Subcutaneous abdominal adipose tissue (tissue), 5 donors: ENCODE measurements around the gene MEOX2.
A peak's percentile ranks its signal among the peaks of the same experiment; 100 is the strongest.

Experiments used
- H3K27ac ChIP-seq: one replicate; pipeline ENCODE4 v1.7.0; 2013; ENCODE audit warnings: low read depth, mild to moderate bottlenecking, inconsistent platforms, low read length, moderate library complexity
- H3K27me3 ChIP-seq, 5 donors: one replicate each; pipeline ENCODE4 v1.7.0; 2013; ENCODE audit warnings: low read length in 5 of 5, inconsistent platforms in 1 of 5; ENCODE audit not compliant: control insufficient read depth in 5 of 5, insufficient read depth in 4 of 5
- H3K36me3 ChIP-seq, 5 donors: one replicate each; pipeline ENCODE4 v1.7.0; 2013; ENCODE audit warnings: low read length in 5 of 5; ENCODE audit not compliant: control insufficient read depth in 5 of 5, insufficient read depth in 5 of 5
- H3K4me1 ChIP-seq, 5 donors: one replicate each; pipeline ENCODE4 v1.7.0; 2013; ENCODE audit warnings: low read length in 5 of 5, mild to moderate bottlenecking in 3 of 5, moderate library complexity in 1 of 5; ENCODE audit not compliant: control insufficient read depth in 5 of 5, insufficient read depth in 5 of 5
- H3K4me3 ChIP-seq, 5 donors: one replicate each; pipeline ENCODE4 v1.7.0; 2013; ENCODE audit warnings: low read length in 5 of 5, low read depth in 1 of 5
- H3K9ac ChIP-seq, 5 donors: one replicate each; pipeline ENCODE4 v1.7.0; 2013; ENCODE audit warnings: low read length in 5 of 5, mild to moderate bottlenecking in 4 of 5, moderate library complexity in 3 of 5
- H3K9me3 ChIP-seq, 5 donors: one replicate each; pipeline ENCODE4 v1.7.0; 2013; ENCODE audit warnings: low read length in 5 of 5; ENCODE audit not compliant: control insufficient read depth in 5 of 5
- donor health status: healthy.
- donor health status: healthy.
- donor health status: healthy.
- donor health status: healthy.
- donor health status: healthy.

The MEOX2 gene

DNA sequence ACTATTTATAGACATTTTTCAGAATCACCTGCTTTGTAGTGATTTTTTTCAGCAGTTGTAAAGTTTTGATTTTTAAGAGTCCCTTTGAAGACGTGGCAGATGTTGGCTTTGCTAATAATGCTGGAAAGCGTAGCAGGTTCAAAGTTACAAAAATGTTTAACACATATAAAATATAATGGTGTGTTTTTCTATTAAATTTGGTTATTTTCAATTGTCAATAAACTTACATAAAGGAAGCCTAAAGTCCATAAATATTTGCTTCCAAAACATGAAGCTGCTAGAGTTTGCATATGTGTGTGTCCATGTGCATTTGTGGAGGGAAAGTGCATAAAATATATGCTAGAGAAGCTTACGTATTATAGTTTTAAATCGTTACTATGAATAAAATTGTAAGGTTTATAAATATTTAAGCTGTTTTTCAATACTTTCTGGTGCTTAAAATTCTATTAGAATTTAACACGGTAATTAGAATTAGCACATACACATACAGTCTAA lies 3.7 kb downstream of the MEOX2 start:
- Histone ChIP-seq H3K36me3 (no peaks in the 10 kb centered on the region), H3K9me3 (no peaks in the 10 kb centered on the region), H3K27me3 (peaks cover 0 to 22% (median 17%) of the 10 kb centered on the region in 5 donors), H3K4me1 (peaks cover 4 to 34% (median 27%) of the 10 kb centered on the region in 5 donors), H3K4me3 (peak overlapping the region in 4 of 5 donors; percentile 53 to 94 (median 86)), H3K9ac (peak overlapping the region; percentile 24 to 74 (median 51)), H3K27ac (peak overlapping the region; percentile 67)

DNA sequence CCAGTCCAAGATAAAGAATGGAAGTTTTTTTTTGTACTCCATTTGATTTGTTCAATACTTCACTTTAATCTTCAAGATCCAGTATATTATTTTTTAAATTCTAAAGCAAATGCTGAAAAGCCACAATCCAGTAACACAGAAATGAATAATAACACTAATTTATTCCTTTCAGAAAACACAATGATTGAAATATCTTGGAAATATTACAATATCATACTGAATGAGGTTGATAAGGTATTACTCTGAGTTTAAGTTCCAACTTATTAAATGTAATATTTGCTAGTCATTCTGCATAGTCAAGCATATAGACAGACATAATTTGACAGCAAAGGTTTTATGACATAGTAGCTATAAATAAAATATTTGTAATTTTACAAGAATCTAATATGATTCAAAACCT lies 4.4 kb downstream of the MEOX2 start:
- Histone ChIP-seq H3K9me3 (no peaks in the 10 kb centered on the region), H3K4me3 (peak overlapping the region in 4 of 5 donors; percentile 13 to 94 (median 86)), H3K9ac (peak overlapping the region in 2 of 5 donors; percentile 51 to 74), H3K27me3 (peaks cover 0 to 16% (median 10%) of the 10 kb centered on the region in 5 donors), H3K36me3 (no peaks in the 10 kb centered on the region), H3K27ac (peak overlapping the region; percentile 67), H3K4me1 (peaks cover 4 to 27% (median 23%) of the 10 kb centered on the region in 5 donors)

DNA sequence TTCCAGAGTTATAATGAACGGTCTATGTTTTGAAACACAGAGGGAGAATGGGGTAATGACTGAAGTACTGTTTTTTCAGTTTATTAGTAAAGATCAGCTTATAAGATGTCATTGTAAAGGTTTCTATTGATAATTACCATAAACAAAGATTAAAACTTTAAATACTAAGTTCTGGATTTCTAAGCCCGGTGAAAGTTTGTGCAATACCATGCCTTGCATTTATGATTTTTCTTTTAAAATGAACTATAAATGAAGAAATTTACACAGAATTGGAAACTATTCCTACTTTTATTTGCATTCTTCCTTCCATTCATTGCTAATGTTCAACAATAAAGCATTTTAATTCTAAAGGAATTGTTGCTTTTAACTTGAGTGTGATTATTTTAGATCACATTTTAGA lies 4.9 kb downstream of the MEOX2 start:
- Histone ChIP-seq H3K9ac (peak overlapping the region in 2 of 5 donors; percentile 30 to 74), H3K4me3 (peak overlapping the region in 4 of 5 donors; percentile 13 to 94 (median 86)), H3K27ac (peak overlapping the region; percentile 67), H3K27me3 (peaks cover 0 to 11% (median 8%) of the 10 kb centered on the region in 5 donors), H3K36me3 (no peaks in the 10 kb centered on the region), H3K4me1 (peaks cover 4 to 23% (median 18%) of the 10 kb centered on the region in 5 donors), H3K9me3 (no peaks in the 10 kb centered on the region)

DNA sequence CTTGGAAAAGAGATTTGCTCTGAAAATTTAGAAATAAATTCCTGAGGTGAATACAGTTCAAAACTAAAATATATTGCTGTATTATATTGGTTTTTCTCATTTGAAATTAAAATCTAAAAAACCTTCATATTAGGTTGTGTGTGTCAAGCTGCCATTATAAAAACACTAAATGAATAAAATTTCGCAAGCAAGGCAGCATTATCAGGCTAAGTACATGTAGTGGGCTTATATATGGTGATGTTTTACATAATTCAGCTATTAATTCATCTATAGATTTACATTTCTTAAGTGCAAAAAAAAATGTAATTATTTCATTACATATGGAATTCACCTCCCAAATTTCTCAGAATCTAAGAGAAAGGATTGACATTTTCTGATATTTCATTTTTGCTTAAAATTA lies 5.3 kb downstream of the MEOX2 start:
- H3K9ac ChIP-seq, result peak overlapping the region in 1 of 5 donors; percentile 74
- peak overlapping the region; percentile 67 for H3K27ac ChIP-seq
- H3K36me3 ChIP-seq, result no peaks in the 10 kb centered on the region
- peak overlapping the region in 3 of 5 donors; percentile 84 to 94 (median 89) for H3K4me3 ChIP-seq
- H3K27me3 ChIP-seq, result peaks cover 0 to 8% (median 6%) of the 10 kb centered on the region in 5 donors
- no peaks in the 10 kb centered on the region for H3K9me3 ChIP-seq
- peaks cover 4 to 22% (median 14%) of the 10 kb centered on the region in 5 donors for H3K4me1 ChIP-seq

DNA sequence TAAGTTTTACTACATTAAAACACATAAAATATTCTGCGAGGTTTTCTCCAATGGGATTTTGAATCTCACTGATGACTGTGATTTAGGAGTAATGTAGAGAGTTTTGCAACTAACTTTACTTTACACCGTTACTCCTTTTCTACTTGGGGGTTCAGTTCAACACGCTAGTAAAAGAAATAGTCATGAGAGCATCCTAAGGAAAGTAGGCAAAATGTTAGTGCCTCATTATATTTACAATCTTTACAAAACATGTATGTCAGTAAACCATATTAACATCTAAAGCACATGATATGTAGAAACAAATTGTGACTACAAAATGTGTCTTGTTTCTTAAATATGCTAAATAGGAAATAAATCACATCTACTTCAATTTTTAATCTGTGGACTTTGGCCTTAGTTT lies 6.0 kb downstream of the MEOX2 start:
- Histone ChIP-seq H3K27ac (peak overlapping the region; percentile 67), H3K9ac (no peak overlapping the region)

DNA sequence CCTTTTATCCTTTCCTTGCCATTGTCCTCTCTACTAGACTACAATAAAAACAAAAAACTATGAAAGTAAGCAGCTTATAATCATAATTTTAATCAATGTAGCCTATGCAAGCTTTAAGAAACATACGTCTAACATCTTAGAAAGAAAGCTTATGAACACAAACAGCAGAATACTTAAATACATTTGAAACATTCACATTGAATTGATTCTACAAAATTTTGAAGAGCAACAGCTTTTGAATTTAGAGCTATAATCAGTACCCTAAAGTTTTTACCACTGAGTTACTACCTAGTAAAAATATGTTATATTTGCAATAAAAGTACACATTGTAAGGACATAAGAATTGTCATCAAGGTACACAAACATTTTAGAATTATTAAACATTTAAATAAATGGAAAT lies 7.2 kb downstream of the MEOX2 start:
- H3K9ac ChIP-seq, result no peak overlapping the region
- no peaks in the 10 kb centered on the region for H3K36me3 ChIP-seq
- no peaks in the 10 kb centered on the region for H3K27me3 ChIP-seq
- no peaks in the 10 kb centered on the region for H3K9me3 ChIP-seq
- peak overlapping the region in 3 of 5 donors; percentile 34 to 47 (median 44) for H3K4me3 ChIP-seq
- H3K27ac ChIP-seq, result peak overlapping the region; percentile 38
- H3K4me1 ChIP-seq, result peaks cover 0 to 34% (median 0%) of the 10 kb centered on the region in 5 donors

More for the DNA sequence above, 6.0 kb downstream of the MEOX2 start:
- no peaks in the 10 kb centered on the region for H3K36me3 ChIP-seq
- H3K27me3 ChIP-seq, result peaks cover 0 to 3% (median 0%) of the 10 kb centered on the region in 5 donors
- peaks cover 3 to 26% (median 6%) of the 10 kb centered on the region in 5 donors for H3K4me1 ChIP-seq
- no peaks in the 10 kb centered on the region for H3K9me3 ChIP-seq
- H3K4me3 ChIP-seq, result peak overlapping the region in 4 of 5 donors; percentile 37 to 94 (median 66)

DNA sequence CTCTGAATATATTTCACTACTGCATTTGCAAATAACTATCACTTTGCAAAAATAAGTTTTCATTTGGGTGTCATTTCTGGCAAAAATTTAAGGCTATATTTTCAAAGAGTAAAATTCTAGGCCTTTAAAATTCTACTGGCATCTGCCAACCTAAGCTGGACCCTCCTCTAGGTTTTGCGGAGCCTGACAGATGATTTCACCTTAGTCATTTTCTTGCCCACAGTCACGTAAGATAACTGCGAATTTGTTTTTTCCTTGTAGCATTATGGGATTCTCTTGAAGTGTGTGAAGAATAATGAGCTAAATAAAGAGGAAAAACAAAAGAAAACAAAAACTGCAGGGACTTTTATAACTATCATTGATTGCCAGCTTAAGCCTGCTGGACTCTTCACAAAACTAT lies 7.8 kb downstream of the MEOX2 start:
- Histone ChIP-seq H3K9me3 (no peaks in the 10 kb centered on the region), H3K27ac (peak overlapping the region; percentile 38), H3K4me1 (peaks cover 0 to 37% (median 0%) of the 10 kb centered on the region in 5 donors), H3K9ac (peak overlapping the region in 2 of 5 donors; percentile 13 to 25), H3K27me3 (no peaks in the 10 kb centered on the region), H3K4me3 (peak overlapping the region in 4 of 5 donors; percentile 7 to 47 (median 39)), H3K36me3 (no peaks in the 10 kb centered on the region)

DNA sequence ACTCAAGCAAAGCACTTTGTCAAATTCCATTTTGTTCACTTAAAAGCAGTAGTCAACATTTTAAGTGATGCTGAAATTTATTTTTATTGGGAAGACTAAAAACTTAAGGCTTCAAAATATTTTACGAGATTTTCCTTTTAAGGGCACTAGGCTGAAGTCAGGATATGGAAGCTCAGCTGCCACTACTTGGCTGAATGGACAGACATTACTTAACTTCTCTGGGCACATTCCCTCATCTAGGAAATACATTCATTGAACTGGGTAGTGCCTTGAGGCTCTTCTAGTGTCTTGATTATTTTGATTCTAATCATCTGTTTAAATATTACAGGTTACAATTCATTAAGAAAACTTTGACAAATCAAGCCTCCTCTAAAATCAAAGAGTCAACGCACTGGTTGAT lies 11.1 kb downstream of the MEOX2 start:
- Histone ChIP-seq H3K9me3 (no peaks in the 10 kb centered on the region), H3K36me3 (no peaks in the 10 kb centered on the region), H3K27me3 (no peaks in the 10 kb centered on the region), H3K4me3 (peak overlapping the region in 1 of 5 donors; percentile 34), H3K27ac (peak overlapping the region; percentile 14), H3K4me1 (peaks cover 0 to 39% (median 0%) of the 10 kb centered on the region in 5 donors), H3K9ac (peak overlapping the region in 1 of 5 donors; percentile 32)

DNA sequence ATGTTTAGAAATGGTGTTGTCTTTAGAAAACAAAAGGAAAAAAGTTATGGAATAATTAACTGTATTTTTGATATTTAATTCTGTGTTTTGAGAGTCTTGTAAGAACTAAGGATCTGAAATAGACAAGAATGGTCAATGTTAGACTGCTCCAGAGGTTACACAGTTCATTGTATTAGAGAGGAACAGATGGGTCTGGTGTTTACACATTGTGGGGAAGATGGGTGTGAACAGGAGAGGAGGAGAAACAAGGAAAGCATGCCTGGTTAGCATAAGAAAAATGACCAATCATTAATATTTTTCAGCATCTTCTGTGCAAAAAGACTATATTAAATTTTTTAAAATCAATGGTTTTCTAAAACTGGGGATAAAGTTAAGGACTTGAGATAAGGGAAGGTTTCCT lies 11.9 kb downstream of the MEOX2 start:
- Histone ChIP-seq H3K4me3 (no peak overlapping the region), H3K4me1 (peaks cover 0 to 46% (median 0%) of the 10 kb centered on the region in 5 donors), H3K27ac (peak overlapping the region; percentile 14), H3K9me3 (no peaks in the 10 kb centered on the region), H3K36me3 (no peaks in the 10 kb centered on the region), H3K9ac (no peak overlapping the region), H3K27me3 (no peaks in the 10 kb centered on the region)

DNA sequence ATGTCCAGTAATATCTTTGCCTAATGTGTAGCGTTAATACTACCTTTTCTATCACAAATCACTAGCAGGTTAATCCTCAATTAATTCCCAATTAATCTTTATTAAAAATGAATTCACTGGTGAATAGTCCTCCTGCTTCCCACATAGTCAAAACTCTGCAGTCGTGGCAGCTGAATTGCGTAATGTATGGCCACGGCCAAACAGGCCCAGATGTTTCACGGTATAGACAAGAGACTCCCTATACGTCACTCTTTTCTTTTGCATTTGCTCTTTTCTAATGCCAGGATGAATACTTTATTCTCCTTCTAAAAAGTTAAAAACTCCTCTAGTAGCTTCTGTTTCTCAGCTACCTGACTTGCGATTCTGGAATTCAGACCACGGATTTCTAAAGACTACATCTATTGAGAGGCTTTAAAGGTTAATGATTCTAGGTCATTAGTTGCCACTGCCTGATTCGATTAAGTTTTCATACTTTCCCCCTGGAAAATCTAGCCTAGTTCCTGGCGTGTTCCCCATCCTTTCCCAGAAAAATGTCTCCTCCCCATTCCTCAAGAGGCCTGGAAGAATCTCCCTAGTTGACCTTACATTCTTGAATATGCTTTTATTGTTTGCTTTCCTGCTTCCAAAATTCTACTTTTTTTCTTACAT lies 16.9 kb downstream of the MEOX2 start:
- H3K27me3 ChIP-seq, result no peaks in the 10 kb centered on the region
- H3K36me3 ChIP-seq, result no peaks in the 10 kb centered on the region
- H3K27ac ChIP-seq, result no peak overlapping the region
- no peak overlapping the region for H3K9ac ChIP-seq
- H3K9me3 ChIP-seq, result no peaks in the 10 kb centered on the region
- H3K4me1 ChIP-seq, result peaks cover 0 to 23% (median 0%) of the 10 kb centered on the region in 5 donors
- no peak overlapping the region for H3K4me3 ChIP-seq
